ENCODE results near the gene BCAS3. TPM values are rescaled to one million over a fixed set of nuclear protein-coding genes. Genes with fewer than 3 reads are reported as not detected.

BCAS3 gene
- polyA plus RNA-seq, 1 donor from 2014 or later: 21.6 TPM

DNA sequence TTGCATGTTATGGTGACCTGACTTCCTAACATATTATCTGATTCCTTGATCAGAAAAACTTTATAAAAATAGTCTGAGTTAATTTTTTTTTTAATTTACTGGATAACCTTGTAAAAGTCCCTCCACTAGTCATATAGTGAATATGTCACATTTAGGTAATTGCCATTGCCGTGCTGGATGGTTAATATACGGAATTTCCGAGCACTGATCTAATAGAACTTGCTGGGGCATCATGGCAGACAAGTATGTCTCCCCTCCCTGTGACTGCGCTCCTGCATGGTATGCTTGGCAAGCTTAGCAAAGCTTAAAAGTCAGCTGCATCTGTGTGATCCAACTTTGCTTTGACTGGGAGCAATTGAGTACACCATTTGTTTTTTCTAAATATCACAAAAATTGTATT is 482.6 kb downstream of the BCAS3 start:
- Histone ChIP-seq H3K4me2 (ENCODE audit: low read length) (no peak overlapping the region), H3K27me3 (ENCODE audit: insufficient read depth, low read depth, low read length) (no peaks in the 10 kb centered on the region), H3K36me3 (ENCODE audit: insufficient read depth, low read length) (no peaks in the 10 kb centered on the region), H3K9ac (ENCODE audit: low read length) (no peak overlapping the region), H3K9me2 (ENCODE audit: insufficient read depth, low read length) (no peaks in the 10 kb centered on the region), H3K4me3 (ENCODE audit: low read length) (no peak overlapping the region), H4K20me1 (ENCODE audit: insufficient read depth) (no peaks in the 10 kb centered on the region), H2AFZ (ENCODE audit: low read depth, low read length) (no peak overlapping the region), H3K79me2 (replicated peaks; ENCODE audit: insufficient read depth, low read length) (no peaks in the 10 kb centered on the region), H3K9me3 (ENCODE audit: low read length) (no peaks in the 10 kb centered on the region), H3F3A (ENCODE audit: insufficient read depth, low read length, poor library complexity, severe bottlenecking) (no peaks in the 10 kb centered on the region), H3K27ac (ENCODE audit: low read length) (no peak overlapping the region)
- TF ChIP-seq TAF1 (IDR thresholded peaks at IDR 0.05; ENCODE audit: low read depth): no peak
- TF ChIP-seq SMC3 (conservative IDR thresholded peaks at IDR 0.05; ENCODE audit: poor library complexity): no peak
- TF ChIP-seq, protein P1, sequence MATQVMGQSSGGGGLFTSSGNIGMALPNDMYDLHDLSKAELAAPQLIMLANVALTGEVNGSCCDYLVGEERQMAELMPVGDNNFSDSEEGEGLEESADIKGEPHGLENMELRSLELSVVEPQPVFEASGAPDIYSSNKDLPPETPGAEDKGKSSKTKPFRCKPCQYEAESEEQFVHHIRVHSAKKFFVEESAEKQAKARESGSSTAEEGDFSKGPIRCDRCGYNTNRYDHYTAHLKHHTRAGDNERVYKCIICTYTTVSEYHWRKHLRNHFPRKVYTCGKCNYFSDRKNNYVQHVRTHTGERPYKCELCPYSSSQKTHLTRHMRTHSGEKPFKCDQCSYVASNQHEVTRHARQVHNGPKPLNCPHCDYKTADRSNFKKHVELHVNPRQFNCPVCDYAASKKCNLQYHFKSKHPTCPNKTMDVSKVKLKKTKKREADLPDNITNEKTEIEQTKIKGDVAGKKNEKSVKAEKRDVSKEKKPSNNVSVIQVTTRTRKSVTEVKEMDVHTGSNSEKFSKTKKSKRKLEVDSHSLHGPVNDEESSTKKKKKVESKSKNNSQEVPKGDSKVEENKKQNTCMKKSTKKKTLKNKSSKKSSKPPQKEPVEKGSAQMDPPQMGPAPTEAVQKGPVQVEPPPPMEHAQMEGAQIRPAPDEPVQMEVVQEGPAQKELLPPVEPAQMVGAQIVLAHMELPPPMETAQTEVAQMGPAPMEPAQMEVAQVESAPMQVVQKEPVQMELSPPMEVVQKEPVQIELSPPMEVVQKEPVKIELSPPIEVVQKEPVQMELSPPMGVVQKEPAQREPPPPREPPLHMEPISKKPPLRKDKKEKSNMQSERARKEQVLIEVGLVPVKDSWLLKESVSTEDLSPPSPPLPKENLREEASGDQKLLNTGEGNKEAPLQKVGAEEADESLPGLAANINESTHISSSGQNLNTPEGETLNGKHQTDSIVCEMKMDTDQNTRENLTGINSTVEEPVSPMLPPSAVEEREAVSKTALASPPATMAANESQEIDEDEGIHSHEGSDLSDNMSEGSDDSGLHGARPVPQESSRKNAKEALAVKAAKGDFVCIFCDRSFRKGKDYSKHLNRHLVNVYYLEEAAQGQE (IDR thresholded peaks at IDR 0.05; ENCODE audit: borderline replicate concordance): no peak
- no peak for TF ChIP-seq RAD21 (conservative IDR thresholded peaks at IDR 0.05)
- no peak for TF ChIP-seq POLR2AphosphoS5 (IDR thresholded peaks at IDR 0.05)
- TF ChIP-seq EZH2 (IDR thresholded peaks at IDR 0.05; ENCODE audit: borderline replicate concordance, insufficient read depth, low read length, poor library complexity, severe bottlenecking): no peak
- TF ChIP-seq MXI1 (conservative IDR thresholded peaks at IDR 0.05; ENCODE audit: poor library complexity, severe bottlenecking): no peak
- no peak for TF ChIP-seq EP300 (conservative IDR thresholded peaks at IDR 0.05; ENCODE audit: poor library complexity, severe bottlenecking)
- TF ChIP-seq, protein P2, sequence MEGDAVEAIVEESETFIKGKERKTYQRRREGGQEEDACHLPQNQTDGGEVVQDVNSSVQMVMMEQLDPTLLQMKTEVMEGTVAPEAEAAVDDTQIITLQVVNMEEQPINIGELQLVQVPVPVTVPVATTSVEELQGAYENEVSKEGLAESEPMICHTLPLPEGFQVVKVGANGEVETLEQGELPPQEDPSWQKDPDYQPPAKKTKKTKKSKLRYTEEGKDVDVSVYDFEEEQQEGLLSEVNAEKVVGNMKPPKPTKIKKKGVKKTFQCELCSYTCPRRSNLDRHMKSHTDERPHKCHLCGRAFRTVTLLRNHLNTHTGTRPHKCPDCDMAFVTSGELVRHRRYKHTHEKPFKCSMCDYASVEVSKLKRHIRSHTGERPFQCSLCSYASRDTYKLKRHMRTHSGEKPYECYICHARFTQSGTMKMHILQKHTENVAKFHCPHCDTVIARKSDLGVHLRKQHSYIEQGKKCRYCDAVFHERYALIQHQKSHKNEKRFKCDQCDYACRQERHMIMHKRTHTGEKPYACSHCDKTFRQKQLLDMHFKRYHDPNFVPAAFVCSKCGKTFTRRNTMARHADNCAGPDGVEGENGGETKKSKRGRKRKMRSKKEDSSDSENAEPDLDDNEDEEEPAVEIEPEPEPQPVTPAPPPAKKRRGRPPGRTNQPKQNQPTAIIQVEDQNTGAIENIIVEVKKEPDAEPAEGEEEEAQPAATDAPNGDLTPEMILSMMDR (IDR thresholded peaks at IDR 0.05; ENCODE audit: poor library complexity, severe bottlenecking): no peak

DNA sequence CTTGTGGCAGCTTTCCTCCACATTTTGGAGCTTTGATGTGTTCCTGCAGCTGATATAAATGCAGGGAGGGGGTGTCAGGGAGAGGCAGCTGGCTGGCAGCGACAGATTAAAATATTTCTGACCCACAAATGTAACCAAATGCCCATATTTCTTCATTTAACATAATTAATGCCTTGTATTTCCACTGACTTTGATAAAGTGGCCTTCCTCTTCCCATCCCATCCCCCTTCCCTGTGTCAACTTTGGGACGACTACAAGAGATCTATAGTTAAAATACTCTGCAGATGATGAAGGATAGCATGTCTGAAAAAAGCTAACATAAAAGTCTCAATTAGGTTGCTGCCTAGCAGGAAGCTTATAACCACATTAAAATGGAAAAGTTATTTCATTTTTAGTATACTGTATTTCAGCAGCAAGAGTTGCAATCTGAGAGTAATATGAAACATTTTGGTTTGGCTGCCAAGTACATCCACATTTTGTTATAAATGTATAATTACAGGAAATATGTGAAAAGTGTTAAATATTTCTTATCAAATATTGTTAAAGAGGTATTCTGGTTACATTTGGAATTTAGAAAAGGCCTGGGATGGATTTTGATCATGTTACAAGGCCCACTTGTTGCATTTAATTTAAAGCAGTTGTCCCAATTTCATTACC is 483.3 kb downstream of the BCAS3 start:
- no peak for TF ChIP-seq SMC3 (conservative IDR thresholded peaks at IDR 0.05; ENCODE audit: poor library complexity)
- TF ChIP-seq EP300 (conservative IDR thresholded peaks at IDR 0.05; ENCODE audit: poor library complexity, severe bottlenecking): no peak
- no peak for TF ChIP-seq TAF1 (IDR thresholded peaks at IDR 0.05; ENCODE audit: low read depth)
- TF ChIP-seq, protein P2 (IDR thresholded peaks at IDR 0.05; ENCODE audit: poor library complexity, severe bottlenecking): no peak
- TF ChIP-seq, protein P1 (IDR thresholded peaks at IDR 0.05; ENCODE audit: borderline replicate concordance): no peak
- no peak for TF ChIP-seq POLR2AphosphoS5 (IDR thresholded peaks at IDR 0.05)
- no peak for TF ChIP-seq EZH2 (IDR thresholded peaks at IDR 0.05; ENCODE audit: borderline replicate concordance, insufficient read depth, low read length, poor library complexity, severe bottlenecking)
- TF ChIP-seq MXI1 (conservative IDR thresholded peaks at IDR 0.05; ENCODE audit: poor library complexity, severe bottlenecking): no peak
- no peaks in the 10 kb centered on the region for H3K27me3 ChIP-seq (ENCODE audit: insufficient read depth, low read depth, low read length)
- no peaks in the 10 kb centered on the region for H3K79me2 ChIP-seq (replicated peaks; ENCODE audit: insufficient read depth, low read length)
- H3K9ac ChIP-seq (ENCODE audit: low read length): no peak overlapping the region
- no peaks in the 10 kb centered on the region for H3F3A ChIP-seq (ENCODE audit: insufficient read depth, low read length, poor library complexity, severe bottlenecking)
- no peak overlapping the region for H2AFZ ChIP-seq (ENCODE audit: low read depth, low read length)
- H3K27ac ChIP-seq (ENCODE audit: low read length): no peak overlapping the region
- H3K4me2 ChIP-seq (ENCODE audit: low read length): no peak overlapping the region
- H3K36me3 ChIP-seq (ENCODE audit: insufficient read depth, low read length): no peaks in the 10 kb centered on the region
- no peaks in the 10 kb centered on the region for H4K20me1 ChIP-seq (ENCODE audit: insufficient read depth)
- H3K9me2 ChIP-seq (ENCODE audit: insufficient read depth, low read length): no peaks in the 10 kb centered on the region
- no peak overlapping the region for H3K4me3 ChIP-seq (ENCODE audit: low read length)
- no peaks in the 10 kb centered on the region for H3K9me3 ChIP-seq (ENCODE audit: low read length)
